ENCODE measurements around the gene GPR162.
"Not testable (repeated sequence)": the region's sequence is repeated elsewhere in the genome, so short reads cannot be mapped to it uniquely, and the experiment has no call there.

The GPR162 gene

GRCh38 chr12:6870304-6870703 is 48.7 kb downstream of the GPR162 start:
- DNase-seq (ENCODE audit: low read depth, low spot score) = not testable (repeated sequence)
- peak overlapping the region; percentile 87 for H3K27ac ChIP-seq

GRCh38 chr12:6871052-6871957 is 49.7 kb downstream of the GPR162 start:
- DNase-seq (ENCODE audit: low read depth, low spot score) = no peak
- H3K27ac ChIP-seq = peak overlapping the region; percentile 87

DNA sequence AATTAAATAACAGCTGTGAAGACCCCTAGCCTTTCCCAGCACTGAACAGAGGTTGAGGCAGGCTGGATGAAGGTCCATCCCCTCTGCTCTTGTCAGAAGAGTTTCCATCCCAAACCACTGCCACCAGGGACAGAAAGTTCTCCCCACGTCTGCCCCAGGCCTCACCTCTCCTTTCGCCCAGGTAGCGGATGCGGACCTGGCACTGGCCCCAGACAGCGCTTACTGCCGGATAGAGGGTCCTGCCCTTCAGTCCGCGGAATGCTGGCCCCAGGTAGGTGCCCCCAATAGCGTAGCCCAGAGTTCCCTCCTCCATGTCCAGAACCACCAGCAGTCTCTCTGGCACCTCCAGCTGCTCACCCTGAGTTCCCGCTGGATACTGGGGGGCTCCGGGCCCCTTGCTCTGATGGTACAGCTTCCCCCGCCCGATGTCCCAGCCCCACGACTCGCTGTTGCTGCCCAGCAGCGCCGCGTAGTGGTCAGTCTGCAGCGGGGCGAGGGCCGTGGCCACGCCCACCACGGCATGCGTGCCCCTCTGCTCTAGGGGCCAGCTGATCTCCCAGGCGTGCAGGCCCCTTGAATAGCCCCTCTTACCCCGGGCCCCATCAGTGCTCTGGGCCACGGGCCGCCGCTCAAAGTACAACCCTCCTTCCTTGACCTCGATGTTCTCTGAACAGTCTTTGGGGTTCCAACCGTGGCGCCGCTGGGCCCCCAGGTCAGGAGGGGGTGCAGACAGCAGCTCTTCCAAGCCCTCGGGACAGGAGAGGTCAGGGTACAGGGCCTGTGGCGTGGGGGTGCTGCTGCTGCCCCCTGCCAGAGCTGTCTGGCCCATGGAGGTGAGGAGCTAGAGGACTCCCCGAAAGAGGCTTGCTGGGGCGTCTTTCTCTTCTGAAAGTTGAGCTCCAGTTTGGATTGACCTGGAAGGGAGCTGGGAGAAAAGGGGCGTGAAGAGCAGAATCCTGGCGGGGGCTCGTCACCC is 50.7 kb downstream of the GPR162 start:
- no peak for DNase-seq (ENCODE audit: low read depth, low spot score)
- H3K27ac ChIP-seq = peak overlapping the region; percentile 87

DNA sequence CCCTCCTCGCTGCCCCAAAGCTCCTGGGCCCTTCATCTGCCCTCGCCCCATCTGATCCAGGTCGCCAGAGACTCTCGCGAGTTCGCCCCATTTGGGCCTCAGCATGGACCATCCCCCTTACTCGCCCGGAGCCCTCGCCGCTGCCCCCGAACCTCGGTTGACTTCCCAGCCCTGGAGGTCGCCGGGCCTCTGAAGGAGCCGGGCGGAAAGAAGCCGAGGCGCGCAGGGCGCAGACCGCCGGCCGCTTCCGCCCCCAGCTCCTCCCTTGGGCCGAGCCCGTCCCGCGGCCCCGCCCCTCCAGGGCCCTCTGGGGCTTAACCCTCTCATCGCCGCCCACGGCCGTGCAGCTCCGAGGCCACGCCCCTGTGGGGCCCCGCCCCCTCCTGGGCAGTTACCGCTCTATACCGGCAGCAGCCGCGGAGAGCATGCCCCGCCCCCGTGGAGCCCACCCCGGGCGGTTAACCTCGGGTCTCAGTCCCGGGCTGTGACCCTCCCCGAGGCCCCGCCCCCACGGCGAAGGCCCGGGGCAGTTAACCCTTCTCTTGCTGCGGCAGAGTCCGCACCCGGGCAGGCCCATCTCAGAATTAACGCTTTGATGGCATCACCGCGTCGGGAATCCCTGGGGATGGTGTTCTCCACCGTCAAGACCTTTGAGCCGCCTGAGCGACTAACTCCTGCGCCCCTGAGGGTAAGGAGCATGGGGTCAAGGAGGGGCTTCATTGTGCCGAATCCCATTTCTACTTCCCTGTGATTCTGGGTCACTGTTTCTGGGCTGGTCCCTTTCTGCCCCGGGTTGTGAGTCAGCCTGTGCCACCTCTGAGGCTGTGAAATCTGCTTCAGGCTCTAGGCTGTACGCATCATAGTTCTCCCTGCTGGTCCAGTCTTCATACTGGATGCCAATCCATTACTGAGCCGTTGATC is 51.7 kb downstream of the GPR162 start, which contains the start of gene SPSB2:
TSS of gene SPSB2 (minus strand) at position 210 of the 921 bp plus-strand sequence. CDS start 402 bp downstream, outside the sequence.
- H3K27ac ChIP-seq = peak within 1 kb of the TSS; percentile 87
- no peak for DNase-seq (ENCODE audit: low read depth, low spot score)

DNA sequence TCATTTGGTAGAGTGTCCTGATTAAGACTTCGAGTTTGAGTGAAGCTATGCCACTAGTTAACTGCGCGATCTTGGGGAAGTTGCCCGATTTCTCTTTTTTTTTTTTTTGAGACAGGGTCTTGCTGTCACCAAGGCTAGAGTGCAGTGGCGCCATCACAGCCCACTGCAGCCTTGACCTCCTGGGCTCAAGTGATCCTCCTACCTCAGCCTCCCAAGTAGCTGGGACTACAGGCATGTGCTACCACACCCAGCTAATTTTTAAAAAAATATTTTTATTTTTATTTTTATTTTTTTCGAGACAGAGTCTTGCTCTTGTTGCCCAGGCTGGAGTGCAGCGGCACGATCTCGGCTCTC is 52.4 kb downstream of the GPR162 start:
- not testable (repeated sequence) for DNase-seq (ENCODE audit: low read depth, low spot score)
- H3K27ac ChIP-seq = peak overlapping the region; percentile 87
